HL-60 (cell line): ENCODE measurements around the gene KSR2.

Source experiments
- GABPA ChIP-seq: IDR thresholded peaks from 2 replicates; pipeline ENCODE4 v1.6.1; 2012; ENCODE audit warnings: low read depth
- POLR2AphosphoS5 ChIP-seq: IDR thresholded peaks from 2 replicates; pipeline ENCODE4 v1.6.1; 2012; ENCODE audit warnings: low read depth
- REST ChIP-seq: IDR thresholded peaks from 2 replicates; pipeline ENCODE4 v1.6.1; 2012; ENCODE audit warnings: low read depth; ENCODE audit not compliant: insufficient replicate concordance
- TF ChIP-seq, protein P1 (sequence below): IDR thresholded peaks from one replicate; pipeline ENCODE4 v1.5.1; 2011; ENCODE audit warnings: low read length, control low read depth, inconsistent platforms; ENCODE audit not compliant: insufficient read depth

GRCh38 chr12:117498256-117498655, 470.5 kb downstream of the KSR2 start:
- TF ChIP-seq REST = no peak
- TF ChIP-seq, protein P1, sequence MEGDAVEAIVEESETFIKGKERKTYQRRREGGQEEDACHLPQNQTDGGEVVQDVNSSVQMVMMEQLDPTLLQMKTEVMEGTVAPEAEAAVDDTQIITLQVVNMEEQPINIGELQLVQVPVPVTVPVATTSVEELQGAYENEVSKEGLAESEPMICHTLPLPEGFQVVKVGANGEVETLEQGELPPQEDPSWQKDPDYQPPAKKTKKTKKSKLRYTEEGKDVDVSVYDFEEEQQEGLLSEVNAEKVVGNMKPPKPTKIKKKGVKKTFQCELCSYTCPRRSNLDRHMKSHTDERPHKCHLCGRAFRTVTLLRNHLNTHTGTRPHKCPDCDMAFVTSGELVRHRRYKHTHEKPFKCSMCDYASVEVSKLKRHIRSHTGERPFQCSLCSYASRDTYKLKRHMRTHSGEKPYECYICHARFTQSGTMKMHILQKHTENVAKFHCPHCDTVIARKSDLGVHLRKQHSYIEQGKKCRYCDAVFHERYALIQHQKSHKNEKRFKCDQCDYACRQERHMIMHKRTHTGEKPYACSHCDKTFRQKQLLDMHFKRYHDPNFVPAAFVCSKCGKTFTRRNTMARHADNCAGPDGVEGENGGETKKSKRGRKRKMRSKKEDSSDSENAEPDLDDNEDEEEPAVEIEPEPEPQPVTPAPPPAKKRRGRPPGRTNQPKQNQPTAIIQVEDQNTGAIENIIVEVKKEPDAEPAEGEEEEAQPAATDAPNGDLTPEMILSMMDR = no peak
- no peak for TF ChIP-seq POLR2AphosphoS5
- no peak for TF ChIP-seq GABPA
